ENCODE results near the gene SVOPL. TPM values are rescaled to one million over a fixed set of nuclear protein-coding genes. Genes with fewer than 3 reads are reported as not detected.
"Not testable (repeated sequence)": the region's sequence is repeated elsewhere in the genome, so short reads cannot be mapped to it uniquely, and the experiment has no call there.

SVOPL gene, protein sequence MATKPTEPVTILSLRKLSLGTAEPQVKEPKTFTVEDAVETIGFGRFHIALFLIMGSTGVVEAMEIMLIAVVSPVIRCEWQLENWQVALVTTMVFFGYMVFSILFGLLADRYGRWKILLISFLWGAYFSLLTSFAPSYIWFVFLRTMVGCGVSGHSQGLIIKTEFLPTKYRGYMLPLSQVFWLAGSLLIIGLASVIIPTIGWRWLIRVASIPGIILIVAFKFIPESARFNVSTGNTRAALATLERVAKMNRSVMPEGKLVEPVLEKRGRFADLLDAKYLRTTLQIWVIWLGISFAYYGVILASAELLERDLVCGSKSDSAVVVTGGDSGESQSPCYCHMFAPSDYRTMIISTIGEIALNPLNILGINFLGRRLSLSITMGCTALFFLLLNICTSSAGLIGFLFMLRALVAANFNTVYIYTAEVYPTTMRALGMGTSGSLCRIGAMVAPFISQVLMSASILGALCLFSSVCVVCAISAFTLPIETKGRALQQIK
- 1 to 10 TPM; 1.5 to 2.4 TPM for total RNA-seq
- long read RNA-seq, partial matches to known transcripts: 0 of 2 reads
- long read RNA-seq, other reads (novel, unspliced or antisense): 2 of 2 reads

DNA sequence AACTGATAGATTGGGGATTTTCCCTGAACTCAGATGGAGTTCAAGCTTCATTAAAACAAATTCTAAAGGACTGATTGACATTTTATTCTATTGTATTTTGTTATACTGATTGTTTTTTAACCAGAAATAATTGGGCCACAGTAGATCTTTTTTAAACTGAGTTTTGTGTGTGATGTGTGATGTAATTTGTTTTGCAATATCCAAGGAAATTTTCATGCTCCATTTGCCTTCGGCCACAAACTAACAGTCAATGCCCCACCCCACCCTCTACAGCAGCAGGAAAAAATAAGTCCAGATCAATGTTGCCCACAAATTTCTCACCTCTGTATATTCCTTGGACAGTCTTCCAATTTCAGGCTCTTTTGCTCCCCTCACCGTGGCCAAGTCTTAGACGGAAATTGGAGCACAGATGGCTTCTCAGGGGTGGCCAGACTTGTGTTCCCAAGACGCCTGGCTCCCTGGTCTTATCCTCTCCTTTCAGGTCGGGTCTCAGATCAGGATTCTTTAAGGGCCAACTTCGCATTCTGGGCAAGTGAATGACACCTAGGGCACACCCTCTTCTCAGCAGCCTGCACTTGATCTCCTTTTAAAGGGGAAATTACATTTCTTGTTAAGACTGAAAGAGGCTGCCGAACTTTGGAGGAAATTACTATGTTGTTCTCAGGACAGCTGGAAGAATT, at the start of gene SVOPL:
Gene SVOPL (minus strand): TSS at position 506 of the 680 bp plus-strand sequence. CDS start 22,317 bp downstream, outside the sequence.
- peak; percentile 34 for ATAC-seq
- no peak for DNase-seq
- intact Hi-C loops (cut with DNase I, micrococcal nuclease): no loop called here

DNA sequence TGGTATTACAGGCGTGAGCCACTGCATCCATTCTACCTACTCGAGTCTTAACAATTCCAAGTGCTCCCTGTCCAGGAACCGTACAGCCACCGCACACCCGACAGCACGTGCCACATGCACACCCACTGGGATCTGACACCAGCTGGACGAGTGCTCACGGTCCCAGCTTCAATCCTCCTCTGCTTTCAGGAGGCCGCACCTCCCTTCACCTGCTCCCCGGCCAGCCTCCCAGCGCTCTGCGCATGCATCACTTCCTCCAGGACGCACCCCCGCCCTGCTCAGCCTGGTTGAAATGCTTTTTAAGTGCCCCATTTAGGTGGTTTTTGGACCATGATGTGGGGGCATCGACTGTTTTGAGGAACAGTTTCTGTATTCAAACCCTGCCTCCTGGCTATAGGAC, 49.3 kb upstream of the SVOPL start:
- DNase-seq: no peak

DNA sequence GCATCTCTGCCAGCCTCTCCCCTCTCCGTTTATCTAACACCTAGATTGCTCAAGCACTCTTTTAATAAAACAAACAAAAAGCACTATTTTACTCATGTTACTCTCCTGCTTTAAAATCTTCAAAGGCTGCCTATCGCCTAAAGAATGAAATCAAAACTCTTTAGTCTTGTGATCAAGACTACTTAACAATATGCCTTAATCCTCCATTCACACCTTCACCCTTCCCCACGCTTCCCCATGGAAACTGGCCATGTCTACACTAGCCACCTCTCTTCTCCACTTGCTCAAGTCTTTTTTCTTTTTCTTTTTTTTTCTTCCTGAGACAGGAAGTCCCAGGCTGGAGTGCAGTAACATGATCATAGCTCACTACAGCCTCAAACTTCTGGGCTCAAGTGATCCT, 48.8 kb upstream of the SVOPL start:
- ATAC-seq: no peak
- DNase-seq: no peak
- intact Hi-C loops (cut with DNase I, micrococcal nuclease): no loop called here

More for the DNA sequence above, 49.3 kb upstream of the SVOPL start:
- no peak for ATAC-seq
- intact Hi-C loops (cut with DNase I, micrococcal nuclease): no loop called here

DNA sequence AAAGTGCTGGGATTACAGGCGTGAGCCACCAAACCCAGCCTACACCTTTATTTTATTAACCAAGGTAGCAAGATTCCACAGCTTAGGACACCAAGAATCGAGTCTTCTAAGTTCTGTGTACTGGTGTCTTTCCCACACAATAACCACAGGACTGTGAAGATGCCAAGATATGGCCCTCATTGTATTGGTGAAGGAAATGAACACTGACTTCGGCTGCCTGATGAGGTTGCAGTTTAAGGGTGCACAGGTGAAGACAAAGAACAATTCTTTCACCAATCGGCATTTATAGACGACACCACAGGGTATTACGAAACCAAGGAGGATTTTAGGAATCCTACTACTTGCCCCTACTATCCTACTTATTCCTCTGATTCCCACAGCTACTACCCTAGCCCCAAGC, 47.5 kb upstream of the SVOPL start:
- intact Hi-C loops (cut with DNase I, micrococcal nuclease): no loop called here
- no peak for DNase-seq
- no peak for ATAC-seq

DNA sequence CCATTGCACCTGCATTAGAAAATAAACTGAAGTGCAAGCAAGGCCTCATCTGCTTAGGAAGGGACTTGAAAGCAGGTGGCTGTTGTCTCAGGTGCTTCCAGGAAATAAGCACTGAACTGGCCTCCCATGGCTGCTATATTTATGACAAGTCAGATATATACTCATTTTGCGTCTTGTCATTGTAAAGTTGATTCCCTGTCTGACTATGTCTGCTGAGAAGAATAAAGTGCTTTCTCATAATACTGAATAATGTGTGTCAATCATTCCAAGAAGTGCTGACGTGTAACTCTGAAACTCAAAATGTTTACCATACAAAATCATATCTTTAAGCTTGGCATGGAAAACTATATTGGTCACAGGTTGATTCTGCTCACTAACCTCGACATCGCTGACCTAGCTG, 44.9 kb upstream of the SVOPL start:
- intact Hi-C loops (cut with DNase I, micrococcal nuclease): no loop called here
- DNase-seq (no peak), ATAC-seq (no peak)

DNA sequence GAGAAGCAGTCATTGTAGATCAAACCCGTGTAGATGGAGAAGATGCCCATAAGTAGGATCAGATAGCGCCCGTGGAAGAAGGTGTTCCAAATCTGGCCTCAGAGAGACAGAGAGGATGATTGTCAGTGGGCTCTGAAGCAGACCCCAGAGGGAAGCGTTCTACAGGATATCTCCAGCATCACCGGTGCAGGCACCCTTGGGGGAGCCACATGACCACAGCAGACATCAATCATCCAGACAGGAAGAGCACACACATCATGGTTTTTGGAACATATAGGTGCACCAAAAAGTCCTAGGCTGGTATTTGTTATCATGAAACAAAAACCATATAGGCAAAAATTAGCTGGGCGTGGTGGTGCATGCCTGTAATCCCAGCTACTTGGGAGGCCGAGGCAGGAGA, 44.0 kb upstream of the SVOPL start:
- intact Hi-C loops (cut with DNase I, micrococcal nuclease): no loop called here
- ATAC-seq (no peak), DNase-seq (no peak)

DNA sequence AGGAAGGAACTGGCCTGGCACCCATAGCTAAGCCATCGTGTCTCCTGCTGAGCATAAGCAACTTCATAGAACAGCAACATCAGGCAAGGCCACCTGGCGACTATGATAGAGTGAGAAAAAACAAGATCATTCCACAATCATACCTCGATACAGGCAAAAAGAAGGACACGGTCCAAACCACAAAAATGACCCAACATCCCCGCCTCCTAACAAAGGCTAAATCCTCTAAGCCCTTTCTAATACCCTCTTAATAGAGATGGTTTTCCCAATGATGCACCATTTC, 40.2 kb upstream of the SVOPL start:
- DNase-seq (no peak), ATAC-seq (no peak)
- intact Hi-C loops (cut with DNase I, micrococcal nuclease): no loop called here

DNA sequence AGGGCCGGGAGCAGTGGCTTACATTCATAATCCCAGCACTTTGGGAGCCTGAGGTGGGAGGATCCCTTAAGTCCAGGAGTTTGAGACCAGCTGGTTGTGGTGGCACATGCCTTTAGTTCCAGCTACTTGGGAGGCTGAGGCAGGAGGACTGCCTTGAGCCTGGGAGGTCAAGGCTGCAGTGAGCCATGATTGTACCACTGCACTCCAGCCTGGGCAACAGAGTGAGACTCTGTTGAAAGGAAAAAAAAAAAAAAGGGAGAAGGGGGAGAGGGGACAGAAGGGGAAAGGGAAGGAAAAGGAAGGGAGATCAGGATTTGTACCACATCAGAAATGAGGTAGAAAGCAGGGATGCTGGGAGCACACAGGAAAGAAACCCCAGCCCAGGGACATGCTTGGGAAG, 38.7 kb upstream of the SVOPL start:
- DNase-seq: no peak
- intact Hi-C loops (cut with DNase I, micrococcal nuclease): loop anchor here in 1 of 2 donors (10.0 kb wide), 1 partner anchor 575 kb away; no protein-coding TSS in a partner anchor

DNA sequence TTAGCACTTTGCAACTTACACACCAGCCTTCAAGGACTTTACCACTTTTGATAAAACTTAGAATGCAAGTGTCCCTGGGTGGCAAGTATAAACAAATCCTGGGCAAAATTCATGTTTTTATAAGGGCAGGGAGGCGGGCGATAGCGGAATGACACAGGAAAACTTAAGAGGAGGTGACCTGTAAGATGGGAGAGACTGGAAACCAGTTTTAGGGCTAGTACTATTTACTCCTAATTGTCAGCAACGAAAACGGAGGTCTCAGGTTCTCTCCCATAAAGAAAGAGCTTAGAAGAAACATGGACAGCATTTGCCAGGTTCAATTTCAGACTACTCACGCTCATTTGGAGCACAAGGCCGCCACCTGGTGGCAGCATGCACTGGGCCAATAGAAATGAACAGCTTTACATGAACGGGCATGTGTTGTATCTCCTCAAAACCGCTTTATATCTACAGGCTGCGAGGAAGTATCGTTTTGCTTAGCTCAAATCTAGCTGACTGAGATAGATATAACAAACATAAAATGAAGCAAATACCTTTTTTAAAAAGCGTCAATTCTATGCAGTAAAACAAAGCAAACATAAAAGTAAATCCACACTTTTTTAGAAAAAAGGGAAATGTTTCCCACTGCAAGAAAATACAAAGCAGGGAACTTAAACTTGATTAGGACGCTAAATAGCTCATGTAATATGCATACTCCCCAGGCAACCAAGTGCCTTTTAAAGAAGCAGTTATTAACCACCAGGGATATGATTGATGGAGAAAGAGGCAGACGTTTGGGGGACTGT, 37.6 kb upstream of the SVOPL start:
- ATAC-seq: peak; percentile 91
- peak; percentile 47 to 90 for DNase-seq
- intact Hi-C loops (cut with DNase I, micrococcal nuclease): loop anchor here in 1 of 2 donors (10.0 kb wide), 1 partner anchor 574 kb away; no protein-coding TSS in a partner anchor

More for the DNA sequence above, 38.7 kb upstream of the SVOPL start:
- no peak for ATAC-seq

DNA sequence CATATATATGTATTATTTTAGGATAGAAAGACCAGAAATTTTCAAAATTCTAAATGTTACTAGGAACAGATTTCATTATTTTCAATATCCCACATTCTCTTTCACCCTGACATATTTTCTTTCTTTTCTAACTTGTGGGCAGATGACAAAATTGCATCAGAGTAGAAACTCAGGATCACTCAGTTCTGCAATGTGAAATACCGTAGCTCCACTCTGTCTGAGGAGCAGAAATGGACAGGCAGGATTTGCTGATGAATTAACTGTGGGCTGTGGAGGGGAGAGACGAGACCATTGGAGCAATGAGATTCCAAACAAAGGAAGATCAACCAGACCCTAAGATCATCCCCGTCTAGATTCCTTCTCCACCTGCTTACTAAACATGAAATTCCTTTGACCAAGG, 37.0 kb upstream of the SVOPL start:
- no peak for ATAC-seq
- intact Hi-C loops (cut with DNase I, micrococcal nuclease): loop anchor here in 1 of 2 donors (10.0 kb wide), 1 partner anchor 573 kb away; no protein-coding TSS in a partner anchor
- DNase-seq: no peak

DNA sequence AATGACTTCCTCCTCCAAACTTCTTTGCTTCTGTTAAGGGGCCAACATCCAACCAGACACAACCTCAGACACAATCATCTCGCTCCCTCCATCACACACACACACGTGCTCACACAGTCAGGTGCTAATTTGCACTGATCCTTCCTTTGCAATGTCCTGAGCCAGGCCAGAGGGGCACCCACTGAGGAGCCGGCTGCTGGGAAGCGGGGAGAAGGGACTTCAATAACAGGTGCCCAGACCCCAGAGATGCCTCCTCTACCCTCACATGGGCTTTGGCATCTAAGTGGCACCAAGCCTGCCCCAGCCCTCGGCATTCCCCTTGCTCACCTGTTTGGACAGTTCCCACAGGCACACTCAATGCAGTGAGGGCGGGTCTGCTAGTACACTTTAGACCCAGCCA, 34.2 kb upstream of the SVOPL start:
- ATAC-seq (no peak), DNase-seq (no peak)
- intact Hi-C loops (cut with DNase I, micrococcal nuclease): loop anchor here in 1 of 2 donors (10.0 kb wide), 1 partner anchor 571 kb away; no protein-coding TSS in a partner anchor

DNA sequence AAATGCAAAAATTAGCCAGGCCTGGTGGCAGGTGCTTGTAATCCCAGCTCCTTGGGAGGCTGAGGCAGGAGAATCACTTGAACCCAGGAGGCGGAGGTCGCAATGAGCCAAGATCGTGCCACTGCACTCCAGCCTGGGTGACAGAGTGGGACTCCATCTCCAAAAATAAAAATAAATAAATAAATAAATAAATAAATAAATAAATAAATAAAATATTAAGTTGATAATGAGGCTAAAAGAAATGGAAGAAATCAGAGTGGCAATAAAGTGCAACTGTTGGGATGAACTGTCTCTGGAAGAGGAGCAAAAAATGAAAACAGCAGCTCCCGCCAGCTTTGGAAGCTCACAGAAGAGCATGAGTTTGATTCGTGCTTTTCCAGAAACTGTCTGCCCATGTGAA, 30.6 kb upstream of the SVOPL start:
- intact Hi-C loops (cut with DNase I, micrococcal nuclease): loop anchor here in 1 of 2 donors (10.0 kb wide), 1 partner anchor 567 kb away; no protein-coding TSS in a partner anchor
- DNase-seq, ATAC-seq: not testable (repeated sequence)

DNA sequence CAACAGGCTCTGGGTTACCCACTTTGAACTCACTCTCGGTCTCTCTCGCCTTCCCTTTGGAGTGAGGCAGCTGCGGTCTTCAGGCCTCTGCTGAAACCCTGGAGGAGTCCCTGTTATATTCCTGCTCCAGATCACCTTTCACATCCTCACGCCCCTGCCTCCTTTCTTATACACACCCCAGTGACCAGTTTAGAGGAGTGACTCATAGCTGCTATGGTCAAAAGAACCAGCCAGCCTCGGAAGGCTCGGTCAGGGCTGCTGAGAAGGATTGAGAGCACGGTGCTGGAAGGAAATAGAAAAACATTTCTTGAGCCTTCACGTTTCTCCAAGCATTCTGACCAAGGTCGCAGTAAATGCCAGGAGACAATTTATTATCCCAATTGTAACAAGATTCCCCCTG, 28.3 kb upstream of the SVOPL start:
- ATAC-seq (no peak), DNase-seq (no peak)
- intact Hi-C loops (cut with DNase I, micrococcal nuclease): no loop called here

DNA sequence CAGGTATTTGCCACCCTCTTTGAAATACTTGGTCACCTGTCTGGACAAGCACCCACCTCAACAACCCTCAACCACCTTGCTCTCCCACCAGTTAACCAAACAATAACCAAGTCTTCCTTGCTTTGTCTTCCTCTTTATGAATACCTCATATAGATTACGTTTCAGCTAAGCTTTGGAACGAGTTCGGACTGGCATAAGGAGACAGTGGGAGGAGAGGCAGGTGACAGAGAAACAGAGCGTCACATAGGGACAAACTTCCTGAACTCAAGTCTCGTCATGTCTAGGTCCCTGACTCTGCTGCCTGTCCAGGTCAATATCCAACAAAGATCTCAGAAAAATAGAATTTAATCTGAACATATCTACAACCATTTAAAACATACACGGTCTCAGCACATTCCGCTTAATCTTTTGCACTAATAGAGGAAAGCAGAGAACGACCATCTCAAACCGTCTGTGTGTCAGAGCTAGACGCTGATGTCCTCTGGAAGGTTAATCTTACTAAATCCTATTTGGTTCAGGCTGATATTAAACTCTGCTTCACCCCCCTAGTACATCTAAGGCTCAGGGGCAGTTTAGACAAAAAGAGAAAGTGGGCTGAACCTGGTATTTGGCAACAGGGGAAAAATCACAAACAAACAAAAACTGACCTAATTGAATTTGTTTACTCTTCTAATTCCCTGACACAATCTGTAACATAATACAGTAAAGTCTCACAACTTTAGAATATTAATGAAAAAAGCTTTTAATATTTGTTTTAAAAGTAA, 26.4 kb upstream of the SVOPL start:
- ATAC-seq (no peak), DNase-seq (no peak)
- intact Hi-C loops (cut with DNase I, micrococcal nuclease): no loop called here

DNA sequence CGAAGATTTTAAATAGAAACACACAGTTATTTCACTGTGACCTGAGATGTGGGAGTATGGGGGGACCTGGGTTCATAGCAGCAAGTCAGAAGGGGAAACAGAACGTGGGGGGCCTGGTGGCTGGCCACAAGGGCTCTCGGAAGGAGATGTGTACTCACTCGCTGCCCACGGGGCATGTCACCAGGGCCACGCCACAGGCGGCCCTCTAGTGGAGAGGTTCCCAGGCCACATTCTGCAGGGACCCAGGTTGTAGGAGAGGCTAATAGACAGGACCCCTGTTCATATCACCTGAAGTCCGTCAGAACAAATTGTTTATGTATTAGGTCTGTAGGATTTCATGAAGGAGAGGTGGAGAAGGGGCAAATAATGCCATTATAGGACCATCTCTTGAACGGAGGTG, 25.1 kb upstream of the SVOPL start:
- DNase-seq (no peak), ATAC-seq (no peak)
- intact Hi-C loops (cut with DNase I, micrococcal nuclease): no loop called here

DNA sequence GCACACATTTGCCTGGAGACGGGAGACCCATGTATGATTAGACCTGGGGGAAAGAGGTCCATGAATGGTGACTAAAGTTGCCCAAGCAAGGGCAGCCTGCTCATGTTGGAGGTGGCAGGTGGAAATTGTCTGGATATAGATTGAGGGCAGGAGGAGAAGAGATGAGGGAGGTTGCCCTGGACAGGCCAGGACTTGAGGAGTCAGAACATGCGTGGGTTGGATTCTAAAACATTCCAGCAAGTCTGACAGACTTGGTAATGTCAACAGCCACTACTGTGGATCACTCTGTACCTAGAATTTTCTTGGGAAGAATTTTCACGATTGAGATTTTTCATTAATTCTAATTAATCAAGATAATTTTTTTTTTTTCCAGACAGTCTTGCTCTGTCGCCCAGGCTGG, 19.1 kb upstream of the SVOPL start:
- intact Hi-C loops (cut with DNase I, micrococcal nuclease): no loop called here
- DNase-seq (no peak), ATAC-seq (no peak)

DNA sequence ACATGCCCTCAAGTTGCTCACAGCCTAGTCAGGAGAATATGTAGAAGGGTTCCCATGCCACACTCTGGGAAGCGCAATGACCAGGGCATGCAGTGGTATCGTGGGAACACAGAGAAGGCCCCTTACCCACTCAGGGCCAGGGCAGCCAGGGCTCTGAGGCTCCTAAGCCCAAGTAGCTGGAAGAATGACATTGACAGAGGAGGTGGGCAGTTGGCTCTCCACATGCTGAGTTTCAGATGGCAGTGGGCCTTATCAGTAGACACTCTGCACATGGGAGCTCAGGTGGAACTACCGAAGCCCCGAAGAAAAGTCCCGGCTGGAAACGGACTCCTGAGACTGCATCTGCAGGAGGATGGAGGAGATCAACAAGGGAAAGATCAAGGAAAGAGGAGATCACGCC, 15.7 kb upstream of the SVOPL start:
- intact Hi-C loops (cut with DNase I, micrococcal nuclease): no loop called here
- no peak for ATAC-seq
- DNase-seq: no peak

DNA sequence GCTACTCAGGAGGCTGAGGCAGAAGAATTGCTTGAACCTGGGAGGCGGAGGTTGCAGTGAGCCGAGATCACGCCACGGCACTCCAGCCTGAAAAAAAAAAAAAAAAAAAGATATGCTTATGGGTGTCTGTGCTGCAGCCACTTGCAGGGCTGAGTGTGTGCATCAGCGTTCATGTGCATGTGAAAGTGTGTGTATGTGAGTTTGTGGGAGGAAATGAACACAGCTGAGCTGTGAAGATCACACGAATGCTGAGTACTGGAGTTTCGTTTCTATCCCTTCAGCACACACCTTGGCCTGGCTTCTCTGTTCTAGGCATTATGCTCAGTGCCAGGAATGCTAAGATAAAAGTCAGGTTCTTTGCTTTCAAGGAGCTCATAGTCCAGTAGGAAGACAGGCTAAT, 12.0 kb upstream of the SVOPL start:
- ATAC-seq (no peak), DNase-seq (no peak)
- intact Hi-C loops (cut with DNase I, micrococcal nuclease): no loop called here

DNA sequence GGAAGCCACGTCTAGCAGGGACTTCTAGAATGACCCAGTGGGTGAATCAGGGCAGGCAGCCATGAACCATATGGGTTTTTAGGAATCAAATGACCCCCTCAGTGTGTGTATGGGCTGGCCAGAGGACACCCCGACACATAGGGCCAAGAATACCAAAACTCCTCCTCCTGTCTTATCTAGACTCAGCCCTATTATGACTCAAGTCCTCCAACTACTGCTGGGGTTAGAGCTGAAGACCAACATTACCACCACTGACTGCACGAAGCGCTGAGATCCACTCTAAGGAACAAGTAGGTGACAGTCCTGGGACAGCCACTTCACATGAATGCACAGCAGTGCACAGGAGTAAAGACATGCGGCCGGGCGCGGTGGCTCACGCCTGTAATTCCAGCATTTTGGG, 11.5 kb upstream of the SVOPL start:
- no peak for ATAC-seq
- intact Hi-C loops (cut with DNase I, micrococcal nuclease): no loop called here

More for the DNA sequence above, 11.5 kb upstream of the SVOPL start:
- no peak for DNase-seq
